Measurements from ENCODE around the gene MLANA. TPM values are rescaled to one million over a fixed set of nuclear protein-coding genes. Genes with fewer than 3 reads are reported as not detected.

MLANA gene
- polyA plus RNA-seq, 3 donors, result not detected

GRCh38 chr9:5864446-5864845 is 26.2 kb upstream of the MLANA start:
- no peaks in the 10 kb centered on the region for H3K4me1 Mint-ChIP-seq
- intact Hi-C loops (cut with micrococcal nuclease), result no loop called here
- no peak for TF ChIP-seq CTCF (IDR thresholded peaks at IDR 0.05)

GRCh38 chr9:5866272-5866671 is 24.4 kb upstream of the MLANA start:
- Histone ChIP-seq H4K20me1 (ENCODE audit: insufficient read depth, low read length) (no peaks in the 10 kb centered on the region), H3K4me2 (replicated peaks; ENCODE audit: extremely low read depth, low read length, poor library complexity, severe bottlenecking) (no peak overlapping the region), H3K4me3 (replicated peaks in 1 of 3; ENCODE audit: low read depth in 2 of 3, low read length in 3 of 3) (no peak overlapping the region), H3K79me2 (ENCODE audit: insufficient read depth, low read length) (no peaks in the 10 kb centered on the region), H3K27me3 (ENCODE audit: control insufficient read depth in 2 of 2, insufficient read depth in 2 of 2, low read length in 2 of 2) (no peaks in the 10 kb centered on the region), H3K9ac (ENCODE audit: insufficient read depth, low read length, poor library complexity, severe bottlenecking) (no peak overlapping the region), H3K27ac (ENCODE audit: low read depth in 1 of 2, low read length in 2 of 2) (no peak overlapping the region), H3K36me3 (replicated peaks in 1 of 2; ENCODE audit: control insufficient read depth in 1 of 2, insufficient read depth in 2 of 2, low read length in 2 of 2) (no peaks in the 10 kb centered on the region), H2AFZ (ENCODE audit: insufficient read depth, low read depth, low read length, poor library complexity, severe bottlenecking) (no peak overlapping the region), H3K4me1 (ENCODE audit: control insufficient read depth in 1 of 2, insufficient read depth in 2 of 2, low read length in 2 of 2) (no peaks in the 10 kb centered on the region), H3K9me3 (replicated peaks in 1 of 2; ENCODE audit: control insufficient read depth in 1 of 2, insufficient read depth in 1 of 2, low read length in 2 of 2) (no peaks in the 10 kb centered on the region)
- Mint-ChIP-seq H3K27me3 (ENCODE audit: low read depth in 3 of 3) (peaks cover 0 to 2% (median 0%) of the 10 kb centered on the region in 3 donors), H3K4me3 (no peak overlapping the region), H3K9me3 (peaks cover 0 to 4% (median 0%) of the 10 kb centered on the region in 7 donors), H3K36me3 (peaks cover 0 to 1% of the 10 kb centered on the region in 2 donors), H3K27ac (no peak overlapping the region), H3K4me1 (no peaks in the 10 kb centered on the region)
- TF ChIP-seq CTCF (IDR thresholded peaks at IDR 0.05), result no peak
- no CpG with 5 or more reads among the region's 2 CpGs for WGBS (ENCODE audit: insufficient coverage)
- intact Hi-C loops (cut with micrococcal nuclease), result no loop called here
- no peak for DNase-seq

More at GRCh38 chr9:5864446-5864845, 26.2 kb upstream of the MLANA start:
- Histone ChIP-seq H3K79me2 (ENCODE audit: insufficient read depth, low read length) (no peaks in the 10 kb centered on the region), H3K4me3 (replicated peaks in 1 of 3; ENCODE audit: low read depth in 2 of 3, low read length in 3 of 3) (no peak overlapping the region), H2AFZ (ENCODE audit: insufficient read depth, low read depth, low read length, poor library complexity, severe bottlenecking) (no peak overlapping the region), H3K27me3 (ENCODE audit: control insufficient read depth in 2 of 2, insufficient read depth in 2 of 2, low read length in 2 of 2) (no peaks in the 10 kb centered on the region), H3K4me2 (replicated peaks; ENCODE audit: extremely low read depth, low read length, poor library complexity, severe bottlenecking) (no peak overlapping the region), H3K4me1 (ENCODE audit: control insufficient read depth in 1 of 2, insufficient read depth in 2 of 2, low read length in 2 of 2) (no peaks in the 10 kb centered on the region), H3K9me3 (replicated peaks in 1 of 2; ENCODE audit: control insufficient read depth in 1 of 2, insufficient read depth in 1 of 2, low read length in 2 of 2) (no peaks in the 10 kb centered on the region), H3K36me3 (replicated peaks in 1 of 2; ENCODE audit: control insufficient read depth in 1 of 2, insufficient read depth in 2 of 2, low read length in 2 of 2) (no peaks in the 10 kb centered on the region), H3K9ac (ENCODE audit: insufficient read depth, low read length, poor library complexity, severe bottlenecking) (no peak overlapping the region), H4K20me1 (ENCODE audit: insufficient read depth, low read length) (no peaks in the 10 kb centered on the region), H3K27ac (ENCODE audit: low read depth in 1 of 2, low read length in 2 of 2) (no peak overlapping the region)
- Mint-ChIP-seq H3K4me3 (no peak overlapping the region), H3K27ac (peak overlapping the region in 1 of 7 donors; percentile 64), H3K27me3 (ENCODE audit: low read depth in 3 of 3) (peaks cover 0 to 2% (median 0%) of the 10 kb centered on the region in 3 donors), H3K9me3 (peaks cover 0 to 4% (median 0%) of the 10 kb centered on the region in 7 donors), H3K36me3 (peaks cover 0 to 1% of the 10 kb centered on the region in 2 donors)
- DNase-seq, result no peak
- WGBS (ENCODE audit: insufficient coverage), result 100% methylated on average over 1 of the region's 4 CpGs
